ENCODE data around the gene ICA1.

The ICA1 gene

DNA sequence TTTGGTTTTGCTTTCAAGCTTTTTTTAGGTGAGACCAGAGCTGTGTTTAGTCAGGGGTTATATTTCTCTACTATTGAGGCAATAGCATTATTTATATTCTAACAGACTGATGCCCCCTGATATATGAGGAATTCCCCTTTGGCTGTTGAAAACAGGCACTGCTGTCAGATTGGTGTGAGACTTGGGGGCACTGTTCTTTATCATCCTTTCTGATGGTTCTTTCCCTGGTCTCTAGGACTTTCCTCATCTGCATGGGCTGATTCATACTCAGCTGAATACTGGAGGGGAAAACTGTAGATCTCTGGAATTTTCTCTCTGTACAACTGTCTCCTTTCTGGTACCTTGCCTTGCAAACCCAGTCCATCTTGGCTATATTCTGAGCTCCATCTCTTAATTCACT is 10.0 kb upstream of the ICA1 start:
- DNase-seq = no peak
- Histone ChIP-seq H3K9me3 (ENCODE audit: control insufficient read depth, low read length) (no peaks in the 10 kb centered on the region), H3K4me3 (ENCODE audit: insufficient read depth, low read depth, low read length, poor library complexity, severe bottlenecking) (no peak overlapping the region), H3K27ac (ENCODE audit: insufficient read depth, low read length, poor library complexity, severe bottlenecking) (no peak overlapping the region), H3K36me3 (ENCODE audit: control insufficient read depth, insufficient read depth, low read length) (no peaks in the 10 kb centered on the region), H3K27me3 (replicated peaks; ENCODE audit: control insufficient read depth, insufficient read depth, low read length, poor library complexity, severe bottlenecking) (peaks cover 3% of the 10 kb centered on the region), H3K4me1 (ENCODE audit: control insufficient read depth, insufficient read depth, low read length, poor library complexity, severe bottlenecking) (no peaks in the 10 kb centered on the region)

DNA sequence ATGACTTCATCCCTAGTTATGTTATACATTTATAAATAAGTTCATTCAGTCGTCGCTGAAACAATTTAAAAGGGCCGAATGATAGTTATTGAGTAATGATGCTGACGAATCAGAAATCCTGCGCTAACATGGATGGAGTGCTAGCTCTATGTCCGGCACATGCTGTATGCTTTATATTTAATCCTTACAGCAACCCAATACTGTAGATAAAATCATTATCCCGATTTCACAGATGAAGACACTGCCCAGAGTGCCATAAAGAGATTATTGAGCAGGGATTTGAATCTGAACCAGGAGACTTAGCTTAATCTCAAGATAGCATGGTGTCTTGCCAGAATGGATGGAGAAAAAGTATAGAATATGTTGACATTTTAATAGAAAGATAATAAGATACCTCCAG is 1.1 kb upstream of the ICA1 start:
- H3K27me3 ChIP-seq (replicated peaks; ENCODE audit: control insufficient read depth, insufficient read depth, low read length, poor library complexity, severe bottlenecking) = peaks cover 10% of the 10 kb centered on the region
- H3K36me3 ChIP-seq (ENCODE audit: control insufficient read depth, insufficient read depth, low read length) = no peaks in the 10 kb centered on the region
- no peak overlapping the region for H3K27ac ChIP-seq (ENCODE audit: insufficient read depth, low read length, poor library complexity, severe bottlenecking)
- H3K4me3 ChIP-seq (ENCODE audit: insufficient read depth, low read depth, low read length, poor library complexity, severe bottlenecking) = no peak overlapping the region
- no peak for DNase-seq
- H3K4me1 ChIP-seq (ENCODE audit: control insufficient read depth, insufficient read depth, low read length, poor library complexity, severe bottlenecking) = peaks cover 4% of the 10 kb centered on the region
- H3K9me3 ChIP-seq (ENCODE audit: control insufficient read depth, low read length) = no peaks in the 10 kb centered on the region

GRCh38 chr7:8260871-8261694 is 884 bp downstream of the ICA1 start:
- peaks cover 10% of the 10 kb centered on the region for H3K27me3 ChIP-seq (replicated peaks; ENCODE audit: control insufficient read depth, insufficient read depth, low read length, poor library complexity, severe bottlenecking)
- DNase-seq = no peak

DNA sequence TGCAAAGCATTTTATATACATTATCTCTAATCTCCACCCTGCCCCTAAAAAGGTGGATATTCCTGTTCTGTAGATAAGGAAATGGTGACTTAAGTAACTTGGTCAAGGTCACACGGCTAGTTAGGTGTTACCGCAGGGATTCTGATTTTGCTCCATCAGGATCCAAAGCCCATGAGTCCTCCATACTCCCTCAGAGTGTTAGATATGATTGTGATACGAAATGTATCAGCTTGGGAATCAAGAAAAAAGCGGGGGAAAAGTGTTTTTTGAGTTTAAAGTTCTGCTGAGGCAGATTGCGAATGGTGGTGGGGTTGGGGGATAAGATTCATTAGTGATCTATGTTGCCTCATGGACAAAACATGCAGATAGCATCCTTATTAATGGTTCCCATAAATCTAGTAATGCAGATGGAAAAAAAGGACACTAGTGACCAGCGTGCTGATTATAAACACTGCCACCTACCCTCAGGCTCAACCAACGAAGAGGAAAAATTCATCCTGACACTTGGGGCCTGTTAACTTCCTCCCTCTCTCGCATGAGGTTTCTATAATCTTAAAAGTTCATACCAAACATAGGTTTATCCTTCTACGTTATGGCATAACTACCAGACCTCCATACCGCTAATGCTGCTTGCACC is 2.3 kb downstream of the ICA1 start:
- no peak overlapping the region for H3K4me3 ChIP-seq (ENCODE audit: insufficient read depth, low read depth, low read length, poor library complexity, severe bottlenecking)
- no peak for DNase-seq
- no peak overlapping the region for H3K27ac ChIP-seq (ENCODE audit: insufficient read depth, low read length, poor library complexity, severe bottlenecking)
- no peaks in the 10 kb centered on the region for H3K9me3 ChIP-seq (ENCODE audit: control insufficient read depth, low read length)
- peaks cover 10% of the 10 kb centered on the region for H3K27me3 ChIP-seq (replicated peaks; ENCODE audit: control insufficient read depth, insufficient read depth, low read length, poor library complexity, severe bottlenecking)
- H3K36me3 ChIP-seq (ENCODE audit: control insufficient read depth, insufficient read depth, low read length) = no peaks in the 10 kb centered on the region
- H3K4me1 ChIP-seq (ENCODE audit: control insufficient read depth, insufficient read depth, low read length, poor library complexity, severe bottlenecking) = peaks cover 4% of the 10 kb centered on the region

More at GRCh38 chr7:8260871-8261694, 884 bp downstream of the ICA1 start:
- peak overlapping the region; percentile 42 for H3K4me3 ChIP-seq (ENCODE audit: insufficient read depth, low read depth, low read length, poor library complexity, severe bottlenecking)
- H3K36me3 ChIP-seq (ENCODE audit: control insufficient read depth, insufficient read depth, low read length) = no peaks in the 10 kb centered on the region
- H3K4me1 ChIP-seq (ENCODE audit: control insufficient read depth, insufficient read depth, low read length, poor library complexity, severe bottlenecking) = peaks cover 4% of the 10 kb centered on the region
- H3K27ac ChIP-seq (ENCODE audit: insufficient read depth, low read length, poor library complexity, severe bottlenecking) = no peak overlapping the region
- no peaks in the 10 kb centered on the region for H3K9me3 ChIP-seq (ENCODE audit: control insufficient read depth, low read length)

- H3K4me3 ChIP-seq (ENCODE audit: insufficient read depth, low read depth, low read length, poor library complexity, severe bottlenecking) = no peak overlapping the region
- no peak for DNase-seq
- H3K27ac ChIP-seq (ENCODE audit: insufficient read depth, low read length, poor library complexity, severe bottlenecking) = no peak overlapping the region
- H3K27me3 ChIP-seq (replicated peaks; ENCODE audit: control insufficient read depth, insufficient read depth, low read length, poor library complexity, severe bottlenecking) = peaks cover 10% of the 10 kb centered on the region
- peaks cover 4% of the 10 kb centered on the region for H3K4me1 ChIP-seq (ENCODE audit: control insufficient read depth, insufficient read depth, low read length, poor library complexity, severe bottlenecking)
- H3K36me3 ChIP-seq (ENCODE audit: control insufficient read depth, insufficient read depth, low read length) = no peaks in the 10 kb centered on the region
- no peaks in the 10 kb centered on the region for H3K9me3 ChIP-seq (ENCODE audit: control insufficient read depth, low read length)
These were observed 3.2 kb downstream of the ICA1 start for GRCh38 chr7:8258734-8259133.

DNA sequence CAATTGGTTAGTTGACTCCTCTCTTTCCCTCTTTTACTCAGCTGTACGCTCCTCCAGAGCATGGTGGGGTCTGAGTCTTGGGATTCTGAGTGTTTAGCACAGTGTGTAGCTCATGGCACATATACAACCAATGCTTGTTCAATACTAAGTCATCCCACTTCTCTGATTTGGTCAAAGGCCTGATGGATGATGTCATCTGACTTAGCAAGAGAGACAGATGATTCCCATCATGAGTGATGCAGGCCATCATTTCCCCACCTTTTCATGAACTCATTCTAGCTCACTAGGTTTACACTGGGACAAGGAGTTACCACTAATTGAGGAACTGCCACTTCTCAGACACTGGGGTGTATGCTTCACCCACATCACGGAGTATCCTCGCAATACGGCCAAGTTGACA is 3.8 kb downstream of the ICA1 start:
- H3K27ac ChIP-seq (ENCODE audit: insufficient read depth, low read length, poor library complexity, severe bottlenecking) = no peak overlapping the region
- peaks cover 10% of the 10 kb centered on the region for H3K27me3 ChIP-seq (replicated peaks; ENCODE audit: control insufficient read depth, insufficient read depth, low read length, poor library complexity, severe bottlenecking)
- no peak for DNase-seq
- H3K36me3 ChIP-seq (ENCODE audit: control insufficient read depth, insufficient read depth, low read length) = no peaks in the 10 kb centered on the region
- H3K4me1 ChIP-seq (ENCODE audit: control insufficient read depth, insufficient read depth, low read length, poor library complexity, severe bottlenecking) = peaks cover 4% of the 10 kb centered on the region
- no peak overlapping the region for H3K4me3 ChIP-seq (ENCODE audit: insufficient read depth, low read depth, low read length, poor library complexity, severe bottlenecking)
- no peaks in the 10 kb centered on the region for H3K9me3 ChIP-seq (ENCODE audit: control insufficient read depth, low read length)

GRCh38 chr7:8255680-8256655 is 6.0 kb downstream of the ICA1 start:
- Histone ChIP-seq H3K4me1 (ENCODE audit: control insufficient read depth, insufficient read depth, low read length, poor library complexity, severe bottlenecking) (no peaks in the 10 kb centered on the region), H3K4me3 (ENCODE audit: insufficient read depth, low read depth, low read length, poor library complexity, severe bottlenecking) (no peak overlapping the region), H3K9me3 (ENCODE audit: control insufficient read depth, low read length) (no peaks in the 10 kb centered on the region), H3K27me3 (replicated peaks; ENCODE audit: control insufficient read depth, insufficient read depth, low read length, poor library complexity, severe bottlenecking) (peaks cover 3% of the 10 kb centered on the region), H3K36me3 (ENCODE audit: control insufficient read depth, insufficient read depth, low read length) (no peaks in the 10 kb centered on the region), H3K27ac (ENCODE audit: insufficient read depth, low read length, poor library complexity, severe bottlenecking) (no peak overlapping the region)
- DNase-seq = no peak

GRCh38 chr7:8254667-8255066 is 7.3 kb downstream of the ICA1 start:
- H3K27me3 ChIP-seq (replicated peaks; ENCODE audit: control insufficient read depth, insufficient read depth, low read length, poor library complexity, severe bottlenecking) = no peaks in the 10 kb centered on the region
- no peak overlapping the region for H3K27ac ChIP-seq (ENCODE audit: insufficient read depth, low read length, poor library complexity, severe bottlenecking)
- H3K4me3 ChIP-seq (ENCODE audit: insufficient read depth, low read depth, low read length, poor library complexity, severe bottlenecking) = no peak overlapping the region
- no peak for DNase-seq
- H3K9me3 ChIP-seq (ENCODE audit: control insufficient read depth, low read length) = no peaks in the 10 kb centered on the region
- H3K4me1 ChIP-seq (ENCODE audit: control insufficient read depth, insufficient read depth, low read length, poor library complexity, severe bottlenecking) = no peaks in the 10 kb centered on the region
- no peaks in the 10 kb centered on the region for H3K36me3 ChIP-seq (ENCODE audit: control insufficient read depth, insufficient read depth, low read length)

GRCh38 chr7:8254215-8254614 is 7.8 kb downstream of the ICA1 start:
- Histone ChIP-seq H3K4me3 (ENCODE audit: insufficient read depth, low read depth, low read length, poor library complexity, severe bottlenecking) (no peak overlapping the region), H3K27me3 (replicated peaks; ENCODE audit: control insufficient read depth, insufficient read depth, low read length, poor library complexity, severe bottlenecking) (no peaks in the 10 kb centered on the region), H3K27ac (ENCODE audit: insufficient read depth, low read length, poor library complexity, severe bottlenecking) (no peak overlapping the region), H3K9me3 (ENCODE audit: control insufficient read depth, low read length) (no peaks in the 10 kb centered on the region), H3K4me1 (ENCODE audit: control insufficient read depth, insufficient read depth, low read length, poor library complexity, severe bottlenecking) (no peaks in the 10 kb centered on the region), H3K36me3 (ENCODE audit: control insufficient read depth, insufficient read depth, low read length) (no peaks in the 10 kb centered on the region)
- DNase-seq = no peak

All from effector memory CD4-positive, alpha-beta T cell (primary cell).